Neural cell (in vitro differentiated cells): ENCODE data around the gene OR8I2. TPM values are rescaled to one million over a fixed set of nuclear protein-coding genes. Genes with fewer than 3 reads are reported as not detected.
"Not testable (repeated sequence)": the region's sequence is repeated elsewhere in the genome, so short reads cannot be mapped to it uniquely, and the experiment has no call there.

Experiments
- H2AFZ ChIP-seq: fragments of 200-600, 300-800 bp; sonication (generic), shearing (Covaris generic); 2 replicates; pipeline ENCODE4 v1.6.0; 2014; ENCODE audit warnings: low read depth, mild to moderate bottlenecking, antibody characterized with exemption, low read length, moderate library complexity
- H3F3A ChIP-seq: fragments of 200-600 bp; shearing (Covaris generic); 2 replicates; pipeline ENCODE4 v1.6.1; 2016; ENCODE audit warnings: mild to moderate bottlenecking, moderate library complexity, mixed read lengths, antibody characterized with exemption, low read length; ENCODE audit not compliant: insufficient read depth, poor library complexity, severe bottlenecking
- H3K27ac ChIP-seq: fragments of 200-600, 300-800 bp; sonication (generic), shearing (Covaris generic); 2 replicates; pipeline ENCODE4 v1.5.1; 2014; ENCODE audit warnings: mild to moderate bottlenecking, low read length, moderate library complexity
- H3K27me3 ChIP-seq: fragments of 300-800, 200-600 bp; sonication (generic), shearing (Covaris generic); 2 replicates; pipeline ENCODE4 v1.6.0; 2014; ENCODE audit warnings: mild to moderate bottlenecking, low read depth, low read length, moderate library complexity; ENCODE audit not compliant: insufficient read depth
- H3K36me3 ChIP-seq: fragments of 300-800, 200-600 bp; sonication (generic), shearing (Covaris generic); 2 replicates; pipeline ENCODE4 v1.5.1; 2014; ENCODE audit warnings: mild to moderate bottlenecking, antibody characterized with exemption, low read length, moderate library complexity; ENCODE audit not compliant: insufficient read depth
- H3K4me2 ChIP-seq: fragments of 300-800, 200-600 bp; sonication (generic), shearing (Covaris generic); 2 replicates; pipeline ENCODE4 v1.6.0; 2014; ENCODE audit warnings: mild to moderate bottlenecking, low read length
- H3K4me3 ChIP-seq: fragments of 300-800, 200-600 bp; sonication (generic), shearing (Covaris generic); 2 replicates; pipeline ENCODE4 v1.5.1; 2014; ENCODE audit warnings: mild to moderate bottlenecking, low read length, moderate library complexity
- H3K79me2 ChIP-seq: fragments of 200-600 bp; shearing (Covaris generic); replicated peaks from 2 replicates; pipeline ENCODE4 v1.6.0; 2014; ENCODE audit warnings: mild to moderate bottlenecking, low read length, moderate library complexity; ENCODE audit not compliant: insufficient read depth
- H3K9ac ChIP-seq: fragments of 300-800, 200-600 bp; sonication (generic), shearing (Covaris generic); 2 replicates; pipeline ENCODE4 v1.6.1; 2016; ENCODE audit warnings: mild to moderate bottlenecking, low read length, mixed read lengths
- H3K9me2 ChIP-seq: fragments of 200-600 bp; shearing (Covaris generic); 2 replicates; pipeline ENCODE4 v1.6.1; 2016; ENCODE audit warnings: mild to moderate bottlenecking, low read length, mixed read lengths; ENCODE audit not compliant: insufficient read depth
- H3K9me3 ChIP-seq: fragments of 200-600, 300-800 bp; sonication (generic), shearing (Covaris generic); 2 replicates; pipeline ENCODE4 v1.6.1; 2016; ENCODE audit warnings: mild to moderate bottlenecking, mixed run types, low read length, moderate library complexity, mixed read lengths
- H4K20me1 ChIP-seq: fragments of 200-600 bp; shearing (Covaris generic); 2 replicates; pipeline ENCODE4 v1.6.1; 2016; ENCODE audit warnings: mild to moderate bottlenecking, mixed run types; ENCODE audit not compliant: insufficient read depth
- CTCF ChIP-seq: fragments of 450-650 bp; IDR thresholded peaks from 2 replicates; pipeline ENCODE4 v1.5.1; 2014; ENCODE audit warnings: antibody characterized with exemption, mild to moderate bottlenecking, moderate library complexity; ENCODE audit not compliant: poor library complexity, severe bottlenecking
- EP300 ChIP-seq: fragments of 450-650 bp; conservative IDR thresholded peaks from 2 replicates; pipeline ENCODE4 v1.6.1; 2014; ENCODE audit warnings: antibody characterized with exemption, mild to moderate bottlenecking, moderate library complexity; ENCODE audit not compliant: poor library complexity, severe bottlenecking
- MXI1 ChIP-seq: fragments of 450-650 bp; conservative IDR thresholded peaks from 2 replicates; pipeline ENCODE4 v1.6.1; 2014; ENCODE audit warnings: antibody characterized with exemption, mild to moderate bottlenecking; ENCODE audit not compliant: poor library complexity, severe bottlenecking
- SMC3 ChIP-seq: fragments of 450-650 bp; conservative IDR thresholded peaks from 2 replicates; pipeline ENCODE4 v1.6.1; 2014; ENCODE audit warnings: antibody characterized with exemption, mild to moderate bottlenecking, moderate library complexity; ENCODE audit not compliant: poor library complexity
- TAF1 ChIP-seq: IDR thresholded peaks from 2 replicates; pipeline ENCODE4 v1.6.1; 2012; ENCODE audit warnings: low read depth
- polyA plus RNA-seq: library from polyadenylated mRNA; depleted of rRNA; stranded (reverse); fragments of >200 nt; gene quantifications from 2 replicates; pipeline ENCODE4 v1.2.3, GENCODE V29; 2014

OR8I2 gene
- polyA plus RNA-seq, 1 donor from 2014 or later = not detected

- TF ChIP-seq SMC3 (no peak), TAF1 (no peak), EP300 (no peak)
These were observed 43.6 kb upstream of the OR8I2 start (continued) for GRCh38 chr11:56049487-56049886.

- H3K9me3 ChIP-seq, H3K9ac ChIP-seq, H3F3A ChIP-seq, H3K27ac ChIP-seq, H3K27me3 ChIP-seq, H3K36me3 ChIP-seq, H3K9me2 ChIP-seq, H3K79me2 ChIP-seq, H3K4me2 ChIP-seq, H2AFZ ChIP-seq, H3K4me3 ChIP-seq, H4K20me1 ChIP-seq: not testable (repeated sequence)
These were observed 36.7 kb upstream of the OR8I2 start for GRCh38 chr11:56056366-56056765.

- H3F3A ChIP-seq, H3K27me3 ChIP-seq, H3K9me3 ChIP-seq, H2AFZ ChIP-seq, H4K20me1 ChIP-seq, H3K4me2 ChIP-seq, H3K36me3 ChIP-seq, H3K4me3 ChIP-seq, H3K9me2 ChIP-seq, H3K27ac ChIP-seq, H3K79me2 ChIP-seq, H3K9ac ChIP-seq: not testable (repeated sequence)
These were observed 35.4 kb upstream of the OR8I2 start for GRCh38 chr11:56057661-56058237.

GRCh38 chr11:56058260-56058780 is 34.8 kb upstream of the OR8I2 start:
- H3K27ac ChIP-seq, H3F3A ChIP-seq, H3K9me3 ChIP-seq, H3K9ac ChIP-seq, H4K20me1 ChIP-seq, H3K4me2 ChIP-seq, H2AFZ ChIP-seq, H3K79me2 ChIP-seq, H3K4me3 ChIP-seq, H3K36me3 ChIP-seq, H3K27me3 ChIP-seq, H3K9me2 ChIP-seq: not testable (repeated sequence)

- Histone ChIP-seq H3F3A (no peaks in the 10 kb centered on the region), H3K36me3 (no peaks in the 10 kb centered on the region), H3K9ac (no peak overlapping the region), H3K4me2 (no peak overlapping the region), H3K9me3 (no peaks in the 10 kb centered on the region), H3K27me3 (no peaks in the 10 kb centered on the region), H3K79me2 (no peaks in the 10 kb centered on the region), H4K20me1 (no peaks in the 10 kb centered on the region), H3K9me2 (no peaks in the 10 kb centered on the region), H3K27ac (no peak overlapping the region), H2AFZ (no peak overlapping the region), H3K4me3 (no peak overlapping the region)
- TF ChIP-seq CTCF = no peak
- TF ChIP-seq MXI1 = no peak
These were observed 26.1 kb upstream of the OR8I2 start for GRCh38 chr11:56066980-56067379.
